Fibroblast of the aortic adventitia (primary cell): Measurements from ENCODE around the gene FGFBP3. TPM values are rescaled to one million over a fixed set of nuclear protein-coding genes. Genes with fewer than 3 reads are reported as not detected.

Experiments used
- DNase-seq: peaks from one replicate; pipeline ENCODE4 v3.0.0-alpha.2; 2010; ENCODE audit warnings: low read depth
- H3K4me3 ChIP-seq: 2 replicates; pipeline ENCODE4 v1.5.1; 2011; ENCODE audit warnings: low read depth, mild to moderate bottlenecking, control low read depth, low read length, moderate library complexity
- total RNA-seq: library from RNA; depleted of rRNA; stranded (reverse); fragments of >200 nt; gene quantifications from 2 replicates; pipeline ENCODE4 v1.2.3, GENCODE V29; 2012; ENCODE audit warnings: low replicate concordance
- TF ChIP-seq, protein P1 (sequence below): IDR thresholded peaks from 2 replicates; pipeline ENCODE4 v1.5.1; 2011; ENCODE audit warnings: mild to moderate bottlenecking, low read length, control low read depth, inconsistent platforms; ENCODE audit not compliant: insufficient read depth

The FGFBP3 gene
- total RNA-seq, 1 donor, result 1.2 TPM

DNA sequence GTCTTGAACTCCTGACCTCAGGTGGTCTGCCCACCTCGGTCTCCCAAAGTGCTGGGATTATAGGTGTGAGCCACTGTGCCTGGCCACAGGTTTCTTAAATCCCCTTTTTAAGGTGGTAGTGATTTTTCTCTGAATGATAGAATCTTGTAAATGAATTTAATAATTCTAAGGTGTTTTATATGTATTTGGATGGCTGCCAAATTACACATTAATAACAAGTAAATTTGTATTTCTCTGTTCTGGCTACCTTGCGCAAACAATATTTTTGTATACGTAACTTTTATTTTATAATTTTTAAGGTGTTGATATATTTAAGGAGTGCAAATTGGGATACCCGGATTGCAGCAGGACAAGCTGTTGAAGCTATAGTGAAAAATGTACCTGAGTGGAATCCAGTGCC, 30.4 kb upstream of the FGFBP3 start:
- no peak for DNase-seq

DNA sequence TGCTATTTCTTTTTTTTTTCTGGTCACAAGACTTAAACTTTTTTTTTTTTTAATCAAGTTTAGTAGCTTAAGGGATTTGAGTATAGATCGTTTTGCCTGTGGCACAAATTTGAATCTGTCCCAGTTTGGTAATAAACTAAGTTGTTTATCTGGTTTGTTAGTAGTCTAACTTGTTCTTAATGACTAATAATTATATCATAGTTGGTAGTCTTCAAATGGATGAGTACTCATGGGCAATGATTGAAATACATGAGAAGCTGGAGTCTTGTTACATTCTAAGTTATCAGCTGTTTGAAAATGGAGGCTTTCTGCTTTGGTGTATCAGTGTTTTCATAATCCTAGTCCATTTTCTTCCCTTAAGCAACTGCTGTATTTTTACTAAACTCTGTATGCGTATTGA, 26.6 kb upstream of the FGFBP3 start:
- TF ChIP-seq, protein P1, sequence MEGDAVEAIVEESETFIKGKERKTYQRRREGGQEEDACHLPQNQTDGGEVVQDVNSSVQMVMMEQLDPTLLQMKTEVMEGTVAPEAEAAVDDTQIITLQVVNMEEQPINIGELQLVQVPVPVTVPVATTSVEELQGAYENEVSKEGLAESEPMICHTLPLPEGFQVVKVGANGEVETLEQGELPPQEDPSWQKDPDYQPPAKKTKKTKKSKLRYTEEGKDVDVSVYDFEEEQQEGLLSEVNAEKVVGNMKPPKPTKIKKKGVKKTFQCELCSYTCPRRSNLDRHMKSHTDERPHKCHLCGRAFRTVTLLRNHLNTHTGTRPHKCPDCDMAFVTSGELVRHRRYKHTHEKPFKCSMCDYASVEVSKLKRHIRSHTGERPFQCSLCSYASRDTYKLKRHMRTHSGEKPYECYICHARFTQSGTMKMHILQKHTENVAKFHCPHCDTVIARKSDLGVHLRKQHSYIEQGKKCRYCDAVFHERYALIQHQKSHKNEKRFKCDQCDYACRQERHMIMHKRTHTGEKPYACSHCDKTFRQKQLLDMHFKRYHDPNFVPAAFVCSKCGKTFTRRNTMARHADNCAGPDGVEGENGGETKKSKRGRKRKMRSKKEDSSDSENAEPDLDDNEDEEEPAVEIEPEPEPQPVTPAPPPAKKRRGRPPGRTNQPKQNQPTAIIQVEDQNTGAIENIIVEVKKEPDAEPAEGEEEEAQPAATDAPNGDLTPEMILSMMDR, result no peak
- DNase-seq, result no peak
- H3K4me3 ChIP-seq, result no peak overlapping the region

More for the DNA sequence above, 30.4 kb upstream of the FGFBP3 start:
- TF ChIP-seq, protein P1, result no peak
- no peak overlapping the region for H3K4me3 ChIP-seq

DNA sequence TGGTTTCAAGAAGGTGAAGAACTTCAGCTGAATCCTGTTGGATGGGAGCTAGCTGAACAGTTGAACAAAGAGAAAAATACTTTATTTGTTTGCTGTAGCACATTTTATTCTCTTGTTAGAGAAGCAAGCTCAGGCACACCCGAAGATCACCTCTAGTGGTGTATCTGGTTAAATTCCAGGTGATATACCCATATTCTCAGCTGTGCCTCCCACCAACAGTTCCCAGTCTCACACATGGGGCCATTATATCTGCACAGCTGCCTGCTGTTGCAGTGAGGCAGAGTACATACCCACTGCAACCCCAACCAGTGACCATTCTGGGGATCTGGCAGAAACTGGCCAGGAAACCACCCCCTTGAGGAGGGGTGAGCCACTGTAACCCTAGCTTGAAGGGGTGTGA, 23.5 kb upstream of the FGFBP3 start:
- no peak for DNase-seq
- TF ChIP-seq, protein P1, result no peak
- no peak overlapping the region for H3K4me3 ChIP-seq

DNA sequence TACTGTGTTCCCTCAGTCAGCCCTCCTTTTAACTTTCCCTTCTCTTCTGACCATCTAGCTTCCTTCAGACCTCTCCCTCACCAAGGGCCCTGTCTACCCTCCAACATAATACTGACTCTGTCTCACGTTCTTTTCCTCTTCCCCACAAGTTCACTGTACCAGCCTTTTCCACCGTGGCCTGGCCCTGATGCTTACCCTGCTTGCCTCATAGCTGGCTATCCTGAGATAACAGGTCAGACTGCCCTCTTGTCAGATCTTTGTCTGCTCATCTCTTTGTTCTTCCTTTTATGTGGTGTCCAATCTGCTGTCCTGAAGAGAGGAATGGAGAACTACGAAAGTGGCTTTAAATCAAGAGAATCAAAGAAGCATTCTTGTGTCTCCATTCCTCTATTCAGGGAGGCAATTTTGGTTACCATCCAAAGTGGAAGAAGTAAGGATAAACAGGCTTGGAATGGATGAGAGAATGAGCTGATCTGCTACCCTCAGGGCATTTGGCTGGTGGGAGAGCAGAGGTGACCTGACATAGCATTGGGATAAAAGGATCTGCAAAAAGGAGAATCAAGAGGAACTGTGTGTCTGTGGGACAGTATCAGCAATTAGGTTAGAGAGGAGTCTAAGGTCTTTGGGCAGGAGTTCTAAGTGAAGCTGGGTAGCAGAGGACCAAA, 22.4 kb upstream of the FGFBP3 start:
- TF ChIP-seq, protein P1, result no peak
- H3K4me3 ChIP-seq, result no peak overlapping the region
- no peak for DNase-seq

DNA sequence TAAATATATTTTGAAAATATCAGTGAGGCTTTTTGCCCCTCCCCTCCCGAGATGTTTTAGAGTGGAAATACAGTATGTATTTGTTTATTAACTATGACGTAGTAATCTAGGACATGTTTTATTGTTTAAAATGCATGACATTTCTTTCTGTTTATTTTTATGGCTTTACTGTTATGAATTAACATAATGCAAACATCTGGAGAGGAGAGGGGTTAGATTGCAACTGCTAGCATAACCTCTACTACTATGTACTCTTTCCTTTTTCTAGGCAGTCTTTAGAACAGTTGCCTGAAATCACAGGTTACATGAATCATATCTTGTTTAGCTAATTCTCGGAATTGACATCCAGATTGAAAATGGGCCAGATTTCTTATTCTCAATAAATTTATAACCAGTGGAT, 21.7 kb upstream of the FGFBP3 start:
- DNase-seq, result no peak
- no peak overlapping the region for H3K4me3 ChIP-seq
- TF ChIP-seq, protein P1, result no peak

DNA sequence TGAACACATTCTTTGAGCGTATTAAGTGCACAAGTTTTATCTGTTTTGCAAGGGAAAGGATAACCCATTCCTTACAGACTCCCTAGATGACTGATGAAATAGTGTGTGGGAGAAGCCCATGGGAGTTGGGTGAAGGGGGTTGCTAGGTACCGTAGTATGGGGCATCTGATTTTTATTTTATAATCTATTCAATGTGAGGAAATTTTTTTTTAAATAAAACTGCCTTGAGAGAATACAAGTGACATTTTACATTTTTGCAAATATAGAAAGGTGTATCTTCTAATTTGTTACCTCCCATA, 15.7 kb upstream of the FGFBP3 start:
- peak overlapping the region; percentile 91 for H3K4me3 ChIP-seq
- DNase-seq, result peak; percentile 44
- TF ChIP-seq, protein P1, result no peak
